Peyer's patch (tissue), 4 donors: ENCODE data around the gene RBM33.

Source experiments
- POLR2A ChIP-seq, 2 donors: fragments of 450-650 bp; IDR thresholded peaks; one replicate each; pipeline ENCODE4 v1.5.1; 2017; ENCODE audit warnings: antibody characterized with exemption in 2 of 2, mild to moderate bottlenecking in 2 of 2, moderate library complexity in 2 of 2
- TF ChIP-seq, protein P1 (sequence below), 6 experiments: fragments of 450-650 bp in 4 of 6; fragments of 200-600 bp in 2 of 6; sonication (generic) in 1 of 6; IDR thresholded peaks; one replicate each; pipeline ENCODE4 v1.5.1; 2017 to 2019; ENCODE audit warnings: antibody characterized with exemption in 6 of 6, mild to moderate bottlenecking in 3 of 6, moderate library complexity in 1 of 6

DNA sequence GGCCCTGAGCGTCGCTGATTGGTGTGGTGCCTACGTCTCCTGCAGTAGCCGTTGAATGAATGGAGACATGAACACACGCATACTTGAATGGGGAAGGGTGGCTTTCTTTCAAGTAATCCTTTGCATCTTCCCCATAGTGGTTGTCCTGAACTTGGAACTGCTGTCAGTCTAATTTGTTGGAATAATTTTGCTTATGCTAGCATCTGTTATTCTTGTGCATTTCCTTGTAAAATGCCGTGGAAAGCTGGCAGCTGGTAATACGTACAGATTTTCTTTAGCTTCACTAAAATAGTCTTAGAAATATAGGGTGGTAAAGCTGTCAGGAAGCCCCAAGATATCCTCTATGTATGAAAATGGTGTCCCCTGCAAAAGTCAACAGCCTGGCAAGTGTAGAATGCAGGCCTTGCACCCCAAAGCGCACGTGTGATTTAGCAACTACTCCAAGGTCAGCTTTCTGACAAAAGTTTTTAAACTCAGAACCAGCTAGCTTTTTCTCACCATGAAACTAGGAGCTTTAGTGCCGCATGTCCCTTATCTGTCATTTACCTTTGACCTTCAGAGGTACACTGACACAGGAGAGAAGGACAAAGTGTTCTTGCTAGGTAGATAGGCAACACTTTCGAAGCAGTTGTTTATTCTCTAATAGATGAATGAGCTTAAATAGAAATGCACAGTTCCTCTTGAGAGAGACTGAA is 70.8 kb downstream of the RBM33 start:
- TF ChIP-seq POLR2A (IDR thresholded peaks at IDR 0.05), result no peak
- TF ChIP-seq, protein P1, sequence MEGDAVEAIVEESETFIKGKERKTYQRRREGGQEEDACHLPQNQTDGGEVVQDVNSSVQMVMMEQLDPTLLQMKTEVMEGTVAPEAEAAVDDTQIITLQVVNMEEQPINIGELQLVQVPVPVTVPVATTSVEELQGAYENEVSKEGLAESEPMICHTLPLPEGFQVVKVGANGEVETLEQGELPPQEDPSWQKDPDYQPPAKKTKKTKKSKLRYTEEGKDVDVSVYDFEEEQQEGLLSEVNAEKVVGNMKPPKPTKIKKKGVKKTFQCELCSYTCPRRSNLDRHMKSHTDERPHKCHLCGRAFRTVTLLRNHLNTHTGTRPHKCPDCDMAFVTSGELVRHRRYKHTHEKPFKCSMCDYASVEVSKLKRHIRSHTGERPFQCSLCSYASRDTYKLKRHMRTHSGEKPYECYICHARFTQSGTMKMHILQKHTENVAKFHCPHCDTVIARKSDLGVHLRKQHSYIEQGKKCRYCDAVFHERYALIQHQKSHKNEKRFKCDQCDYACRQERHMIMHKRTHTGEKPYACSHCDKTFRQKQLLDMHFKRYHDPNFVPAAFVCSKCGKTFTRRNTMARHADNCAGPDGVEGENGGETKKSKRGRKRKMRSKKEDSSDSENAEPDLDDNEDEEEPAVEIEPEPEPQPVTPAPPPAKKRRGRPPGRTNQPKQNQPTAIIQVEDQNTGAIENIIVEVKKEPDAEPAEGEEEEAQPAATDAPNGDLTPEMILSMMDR (IDR thresholded peaks at IDR 0.05), result no peak
